ENCODE measurements around the gene TP63.

DNA sequence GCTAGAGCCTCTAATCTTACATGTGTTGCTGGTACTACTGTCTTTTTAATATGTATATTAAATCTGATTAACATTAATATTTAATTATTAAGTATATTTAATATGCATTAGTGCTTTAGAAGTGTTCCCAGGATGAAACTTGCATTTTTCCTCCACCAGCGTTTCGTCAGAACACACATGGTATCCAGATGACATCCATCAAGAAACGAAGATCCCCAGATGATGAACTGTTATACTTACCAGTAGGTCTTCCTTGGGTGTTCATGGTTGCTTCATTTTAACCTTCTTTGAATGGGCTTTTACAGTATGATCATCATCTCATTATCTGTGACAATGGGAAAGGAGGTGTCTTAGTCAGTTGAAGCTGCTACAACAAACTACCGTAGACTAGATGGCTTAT, 238.0 kb downstream of the TP63 start:
- TF ChIP-seq, protein P1, sequence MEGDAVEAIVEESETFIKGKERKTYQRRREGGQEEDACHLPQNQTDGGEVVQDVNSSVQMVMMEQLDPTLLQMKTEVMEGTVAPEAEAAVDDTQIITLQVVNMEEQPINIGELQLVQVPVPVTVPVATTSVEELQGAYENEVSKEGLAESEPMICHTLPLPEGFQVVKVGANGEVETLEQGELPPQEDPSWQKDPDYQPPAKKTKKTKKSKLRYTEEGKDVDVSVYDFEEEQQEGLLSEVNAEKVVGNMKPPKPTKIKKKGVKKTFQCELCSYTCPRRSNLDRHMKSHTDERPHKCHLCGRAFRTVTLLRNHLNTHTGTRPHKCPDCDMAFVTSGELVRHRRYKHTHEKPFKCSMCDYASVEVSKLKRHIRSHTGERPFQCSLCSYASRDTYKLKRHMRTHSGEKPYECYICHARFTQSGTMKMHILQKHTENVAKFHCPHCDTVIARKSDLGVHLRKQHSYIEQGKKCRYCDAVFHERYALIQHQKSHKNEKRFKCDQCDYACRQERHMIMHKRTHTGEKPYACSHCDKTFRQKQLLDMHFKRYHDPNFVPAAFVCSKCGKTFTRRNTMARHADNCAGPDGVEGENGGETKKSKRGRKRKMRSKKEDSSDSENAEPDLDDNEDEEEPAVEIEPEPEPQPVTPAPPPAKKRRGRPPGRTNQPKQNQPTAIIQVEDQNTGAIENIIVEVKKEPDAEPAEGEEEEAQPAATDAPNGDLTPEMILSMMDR (IDR thresholded peaks at IDR 0.05) = no peak
- no peak for TF ChIP-seq POLR2A (IDR thresholded peaks at IDR 0.05)
